ENCODE results near the gene ANAPC4.

Gene ANAPC4, protein sequence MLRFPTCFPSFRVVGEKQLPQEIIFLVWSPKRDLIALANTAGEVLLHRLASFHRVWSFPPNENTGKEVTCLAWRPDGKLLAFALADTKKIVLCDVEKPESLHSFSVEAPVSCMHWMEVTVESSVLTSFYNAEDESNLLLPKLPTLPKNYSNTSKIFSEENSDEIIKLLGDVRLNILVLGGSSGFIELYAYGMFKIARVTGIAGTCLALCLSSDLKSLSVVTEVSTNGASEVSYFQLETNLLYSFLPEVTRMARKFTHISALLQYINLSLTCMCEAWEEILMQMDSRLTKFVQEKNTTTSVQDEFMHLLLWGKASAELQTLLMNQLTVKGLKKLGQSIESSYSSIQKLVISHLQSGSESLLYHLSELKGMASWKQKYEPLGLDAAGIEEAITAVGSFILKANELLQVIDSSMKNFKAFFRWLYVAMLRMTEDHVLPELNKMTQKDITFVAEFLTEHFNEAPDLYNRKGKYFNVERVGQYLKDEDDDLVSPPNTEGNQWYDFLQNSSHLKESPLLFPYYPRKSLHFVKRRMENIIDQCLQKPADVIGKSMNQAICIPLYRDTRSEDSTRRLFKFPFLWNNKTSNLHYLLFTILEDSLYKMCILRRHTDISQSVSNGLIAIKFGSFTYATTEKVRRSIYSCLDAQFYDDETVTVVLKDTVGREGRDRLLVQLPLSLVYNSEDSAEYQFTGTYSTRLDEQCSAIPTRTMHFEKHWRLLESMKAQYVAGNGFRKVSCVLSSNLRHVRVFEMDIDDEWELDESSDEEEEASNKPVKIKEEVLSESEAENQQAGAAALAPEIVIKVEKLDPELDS

GRCh38 chr4:25376754-25377571 lies at the start of gene ANAPC4:
ANAPC4 (plus strand) TSS chr4:25377263; CDS start chr4:25377428, 165 bp downstream.
- CTCF ChIA-PET: interaction anchor here (0.6 to 1.3 kb wide), 3 partner anchors 65 to 244 kb away, joined by 3 to 4 read pairs (median 4); partner anchors contain the start of gene ZCCHC4
- no peaks in the 10 kb centered on the region for H3K9me3 ChIP-seq (ENCODE audit: control insufficient read depth, insufficient read depth, low read depth, low read length)
- POLR2A ChIA-PET: interaction anchor here (0.6 to 0.7 kb wide), 3 partner anchors 17 to 203 kb away, joined by 3 to 6 read pairs (median 4); no protein-coding TSS in a partner anchor
- H3K27ac ChIP-seq (ENCODE audit: extremely low read depth, low read depth, low read length): peak within 1 kb of the TSS; percentile 28; the same call in 1 of the 2 replicates
- H3K4me1 ChIP-seq (ENCODE audit: control insufficient read depth, insufficient read depth, low read length): 0 out of 2 replicates have a peak, but pooled peaks cover 3% of the 10 kb centered on the region
- peaks cover 4 to 31% of the 10 kb centered on the region in 2 experiments for H3K36me3 ChIP-seq (ENCODE audit: control insufficient read depth in 2 of 2, insufficient read depth in 1 of 2, low read length in 2 of 2)
- H3K4me3 ChIP-seq (ENCODE audit: low read depth, low read length): peak within 1 kb of the TSS; percentile 89
- TF ChIP-seq ZNF561 (tag by site-specific recombination; IDR thresholded peaks at IDR 0.05; ENCODE audit: borderline replicate concordance) (peak; percentile 14; the same call in 1 of the 2 replicates), ZSCAN30 (tag by site-specific recombination; IDR thresholded peaks at IDR 0.05) (peak; percentile 42; the same call in 1 of the 2 replicates), GLIS1 (tag by site-specific recombination; IDR thresholded peaks at IDR 0.05) (0 out of 2 replicates have a peak, but pooled peaks have one; percentile 24), ZNF398 (tag by site-specific recombination; IDR thresholded peaks at IDR 0.05) (0 out of 2 replicates have a peak, but pooled peaks have one; percentile 22), ZNF830 (tag by site-specific recombination; IDR thresholded peaks at IDR 0.05; ENCODE audit: low read depth) (no peak), ZBTB26 (tag by site-specific recombination; optimal IDR thresholded peaks at IDR 0.05) (peak; percentile 92), ZNF501 (tag by site-specific recombination; IDR thresholded peaks at IDR 0.05) (peak; percentile 77; the same call in 1 of the 2 replicates), ZFP41 (tag by site-specific recombination; IDR thresholded peaks at IDR 0.05; ENCODE audit: borderline replicate concordance) (no peak), MZF1 (tag by site-specific recombination; IDR thresholded peaks at IDR 0.05; ENCODE audit: borderline replicate concordance) (peak; percentile 66; the same call in 1 of the 2 replicates), ZBTB11 (tag by site-specific recombination; conservative IDR thresholded peaks at IDR 0.05; ENCODE audit: low read depth) (peak; percentile 53; the same call in 1 of the 2 replicates), ZFHX2 (tag by site-specific recombination; conservative IDR thresholded peaks at IDR 0.05) (peak; percentile 56; the same call in 1 of the 2 replicates), ZNF610 (tag by site-specific recombination; IDR thresholded peaks at IDR 0.05; ENCODE audit: borderline replicate concordance) (no peak), ZBTB8A (tag by site-specific recombination; IDR thresholded peaks at IDR 0.05) (peak; percentile 69), HOXC10 (CRISPR knock-in tag; IDR thresholded peaks at IDR 0.05) (no peak), SP3 (tag by site-specific recombination; IDR thresholded peaks at IDR 0.05) (peak; percentile 87), KLF8 (tag by site-specific recombination; IDR thresholded peaks at IDR 0.05) (peak; percentile 87; the same call in 1 of the 2 replicates), ZIC2 (tag by site-specific recombination; IDR thresholded peaks at IDR 0.05) (peak; percentile 59), ZNF660 (tag by site-specific recombination; IDR thresholded peaks at IDR 0.05) (peak; percentile 16; the same call in 1 of the 2 replicates), ZNF76 (tag by site-specific recombination; IDR thresholded peaks at IDR 0.05; ENCODE audit: borderline replicate concordance, low read depth) (peak; percentile 74)
- TF ChIP-seq, protein P1, sequence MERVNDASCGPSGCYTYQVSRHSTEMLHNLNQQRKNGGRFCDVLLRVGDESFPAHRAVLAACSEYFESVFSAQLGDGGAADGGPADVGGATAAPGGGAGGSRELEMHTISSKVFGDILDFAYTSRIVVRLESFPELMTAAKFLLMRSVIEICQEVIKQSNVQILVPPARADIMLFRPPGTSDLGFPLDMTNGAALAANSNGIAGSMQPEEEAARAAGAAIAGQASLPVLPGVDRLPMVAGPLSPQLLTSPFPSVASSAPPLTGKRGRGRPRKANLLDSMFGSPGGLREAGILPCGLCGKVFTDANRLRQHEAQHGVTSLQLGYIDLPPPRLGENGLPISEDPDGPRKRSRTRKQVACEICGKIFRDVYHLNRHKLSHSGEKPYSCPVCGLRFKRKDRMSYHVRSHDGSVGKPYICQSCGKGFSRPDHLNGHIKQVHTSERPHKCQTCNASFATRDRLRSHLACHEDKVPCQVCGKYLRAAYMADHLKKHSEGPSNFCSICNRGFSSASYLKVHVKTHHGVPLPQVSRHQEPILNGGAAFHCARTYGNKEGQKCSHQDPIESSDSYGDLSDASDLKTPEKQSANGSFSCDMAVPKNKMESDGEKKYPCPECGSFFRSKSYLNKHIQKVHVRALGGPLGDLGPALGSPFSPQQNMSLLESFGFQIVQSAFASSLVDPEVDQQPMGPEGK (tag by site-specific recombination; IDR thresholded peaks at IDR 0.05): peak; percentile 73
- TF ChIP-seq, protein P2, sequence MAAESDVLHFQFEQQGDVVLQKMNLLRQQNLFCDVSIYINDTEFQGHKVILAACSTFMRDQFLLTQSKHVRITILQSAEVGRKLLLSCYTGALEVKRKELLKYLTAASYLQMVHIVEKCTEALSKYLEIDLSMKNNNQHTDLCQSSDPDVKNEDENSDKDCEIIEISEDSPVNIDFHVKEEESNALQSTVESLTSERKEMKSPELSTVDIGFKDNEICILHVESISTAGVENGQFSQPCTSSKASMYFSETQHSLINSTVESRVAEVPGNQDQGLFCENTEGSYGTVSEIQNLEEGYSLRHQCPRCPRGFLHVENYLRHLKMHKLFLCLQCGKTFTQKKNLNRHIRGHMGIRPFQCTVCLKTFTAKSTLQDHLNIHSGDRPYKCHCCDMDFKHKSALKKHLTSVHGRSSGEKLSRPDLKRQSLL (tag by site-specific recombination; IDR thresholded peaks at IDR 0.05): peak; percentile 63; the same call in 1 of the 2 replicates
